Hypothalamus (tissue), 51 donors: ENCODE measurements around the gene NEURL3.

ENCODE experiments used
- DNase-seq, 51 donors: peaks; one replicate each; lab custom pipeline; 2025; lab: John Stamatoyannopoulos, UW

Gene NEURL3

GRCh38 chr2:96541398-96542152 is 36.4 kb upstream of the NEURL3 start:
- no peak for DNase-seq

GRCh38 chr2:96540136-96540535 is 35.0 kb upstream of the NEURL3 start:
- DNase-seq, result no peak

GRCh38 chr2:96539215-96539920 is 34.2 kb upstream of the NEURL3 start:
- DNase-seq, result no peak

GRCh38 chr2:96538487-96539214 is 33.5 kb upstream of the NEURL3 start:
- peak in 47 of 51 donors; percentile 20 to 88 (median 73) for DNase-seq

- peak in 3 of 51 donors; percentile 10 to 21 (median 12) for DNase-seq
Measured at GRCh38 chr2:96537734-96538486, 32.8 kb upstream of the NEURL3 start.

- DNase-seq, result peak in 27 of 51 donors; percentile 13 to 64 (median 39)
Measured at GRCh38 chr2:96537066-96537733, 32.0 kb upstream of the NEURL3 start.

GRCh38 chr2:96536445-96537065 is 31.4 kb upstream of the NEURL3 start, which contains the start of gene ARID5A:
Gene ARID5A, plus strand, starts transcription at chr2:96536752. Its CDS starts 75 bp downstream, at chr2:96536827.
- DNase-seq, result peak in 48 of 51 donors; percentile 38 to 95 (median 82)

GRCh38 chr2:96535331-96535730 is 30.2 kb upstream of the NEURL3 start:
- DNase-seq, result no peak

- no peak for DNase-seq
Measured at GRCh38 chr2:96534701-96535181, 29.6 kb upstream of the NEURL3 start.

- no peak for DNase-seq
Measured at GRCh38 chr2:96534141-96534540, 29.0 kb upstream of the NEURL3 start.

GRCh38 chr2:96533292-96534073 is 28.3 kb upstream of the NEURL3 start:
- DNase-seq, result peak in 9 of 51 donors; percentile 6 to 48 (median 21)

- DNase-seq, result no peak
Measured at GRCh38 chr2:96532641-96533291, 27.6 kb upstream of the NEURL3 start.

- DNase-seq, result peak in 30 of 51 donors; percentile 17 to 85 (median 50)
Measured at GRCh38 chr2:96531872-96532505, 26.8 kb upstream of the NEURL3 start.

- DNase-seq, result no peak
Measured at GRCh38 chr2:96531366-96531765, 26.2 kb upstream of the NEURL3 start.

- DNase-seq, result no peak
Measured at GRCh38 chr2:96530474-96531357, 25.6 kb upstream of the NEURL3 start.

GRCh38 chr2:96530144-96530430 is 24.9 kb upstream of the NEURL3 start:
- DNase-seq, result no peak
